ENCODE results near the gene CD84. TPM values are rescaled to one million over a fixed set of nuclear protein-coding genes. Genes with fewer than 3 reads are reported as not detected.
A peak's percentile ranks its signal among the peaks of the same experiment; 100 is the strongest.

Gene CD84
- total RNA-seq, 4 donors from 2014 or later = 2.7 to 24.8 (median 5.2) TPM

- peak overlapping the region in 1 of 4 donors; percentile 32 for H3K27ac ChIP-seq
Measured at GRCh38 chr1:160605792-160606479, 26.6 kb upstream of the CD84 start.

DNA sequence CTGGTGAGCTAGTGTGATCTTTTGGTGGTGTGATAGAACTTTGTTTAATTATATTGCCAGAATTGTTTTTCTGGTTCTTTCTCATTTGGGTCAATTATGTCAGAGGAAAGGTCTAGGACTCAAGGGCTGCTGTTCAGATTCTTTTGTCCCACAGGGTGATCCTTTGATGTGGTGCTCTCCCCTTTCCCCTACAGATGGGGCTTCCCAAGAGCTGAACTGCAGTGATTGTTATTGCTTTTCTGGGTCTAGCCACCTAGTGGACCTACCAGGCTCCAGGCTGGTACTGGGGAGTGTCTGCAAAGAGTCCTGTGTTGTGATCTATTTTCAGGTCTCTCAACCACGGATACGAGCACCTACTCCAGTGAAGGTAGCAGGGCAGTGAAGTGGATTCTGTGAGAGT, 25.9 kb upstream of the CD84 start:
- Histone ChIP-seq H3K27me3 (no peaks in the 10 kb centered on the region), H3K4me1 (no peaks in the 10 kb centered on the region), H3K9me3 (no peaks in the 10 kb centered on the region), H3K27ac (no peak overlapping the region), H3K4me3 (no peak overlapping the region), H3K36me3 (no peaks in the 10 kb centered on the region)
- DNase-seq = no peak
- no peak for TF ChIP-seq CTCF (IDR thresholded peaks at IDR 0.05)
- TF ChIP-seq POLR2A (IDR thresholded peaks at IDR 0.05) = no peak

More at GRCh38 chr1:160605792-160606479, 26.6 kb upstream of the CD84 start:
- no peaks in the 10 kb centered on the region for H3K27me3 ChIP-seq
- TF ChIP-seq POLR2A (IDR thresholded peaks at IDR 0.05) = no peak
- no peak for TF ChIP-seq CTCF (IDR thresholded peaks at IDR 0.05)
- H3K4me3 ChIP-seq = no peak overlapping the region
- H3K9me3 ChIP-seq = no peaks in the 10 kb centered on the region
- no peak for DNase-seq
- H3K4me1 ChIP-seq = no peaks in the 10 kb centered on the region
- H3K36me3 ChIP-seq = no peaks in the 10 kb centered on the region

DNA sequence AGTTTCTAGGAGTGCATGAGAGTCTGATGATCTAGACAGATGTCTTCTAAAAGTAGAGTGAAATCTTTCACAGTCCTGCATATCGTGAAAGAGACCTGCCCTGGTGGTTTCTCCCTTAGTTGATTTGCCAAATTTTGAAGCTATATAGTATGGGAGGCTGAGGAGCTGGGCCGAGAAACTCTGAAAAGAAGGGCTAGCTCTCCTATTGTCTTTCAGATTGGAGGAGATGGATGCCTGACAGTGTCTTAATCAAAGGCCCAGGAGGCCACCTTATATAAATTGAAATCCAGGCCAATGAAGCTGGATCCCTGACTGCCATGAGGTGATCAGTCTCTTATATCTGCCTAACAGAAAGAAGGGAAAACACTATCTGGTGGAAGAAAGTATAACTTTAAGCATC, 18.4 kb upstream of the CD84 start:
- Histone ChIP-seq H3K4me3 (no peak overlapping the region), H3K36me3 (no peaks in the 10 kb centered on the region), H3K4me1 (no peaks in the 10 kb centered on the region), H3K27me3 (no peaks in the 10 kb centered on the region), H3K27ac (no peak overlapping the region), H3K9me3 (no peaks in the 10 kb centered on the region)
- no peak for DNase-seq
- TF ChIP-seq CTCF (IDR thresholded peaks at IDR 0.05) = no peak
- no peak for TF ChIP-seq POLR2A (IDR thresholded peaks at IDR 0.05)

GRCh38 chr1:160597051-160597450, 17.8 kb upstream of the CD84 start:
- TF ChIP-seq CTCF (IDR thresholded peaks at IDR 0.05) (no peak), POLR2A (IDR thresholded peaks at IDR 0.05) (no peak)
- H3K27me3 ChIP-seq = no peaks in the 10 kb centered on the region

GRCh38 chr1:160590488-160590887, 11.2 kb upstream of the CD84 start:
- Histone ChIP-seq H3K27me3 (no peaks in the 10 kb centered on the region), H3K4me1 (no peaks in the 10 kb centered on the region), H3K9me3 (no peaks in the 10 kb centered on the region), H3K36me3 (no peaks in the 10 kb centered on the region), H3K4me3 (no peak overlapping the region), H3K27ac (no peak overlapping the region)
- DNase-seq = no peak
- no peak for TF ChIP-seq POLR2A (IDR thresholded peaks at IDR 0.05)
- no peak for TF ChIP-seq CTCF (IDR thresholded peaks at IDR 0.05)

More at GRCh38 chr1:160597051-160597450, 17.8 kb upstream of the CD84 start:
- H3K36me3 ChIP-seq = no peaks in the 10 kb centered on the region
- no peaks in the 10 kb centered on the region for H3K4me1 ChIP-seq
- no peak overlapping the region for H3K4me3 ChIP-seq
- H3K27ac ChIP-seq = no peak overlapping the region
- no peak for DNase-seq
- no peaks in the 10 kb centered on the region for H3K9me3 ChIP-seq

Measured in Peyer's patch (tissue), 4 donors.